Measurements from ENCODE around the gene GATD1.
"Not testable (repeated sequence)": the region's sequence is repeated elsewhere in the genome, so short reads cannot be mapped to it uniquely, and the experiment has no call there.

The GATD1 gene

GRCh38 chr11:747158-748006 lies 29.9 kb downstream of the GATD1 start, which contains the start of gene TALDO1:
TSS of gene TALDO1 (plus strand) at chr11:747464. CDS start at chr11:747482, 18 bp downstream.
- no peaks in the 10 kb centered on the region for H3K27me3 ChIP-seq (ENCODE audit: control insufficient read depth in 1 of 2, insufficient read depth in 2 of 2, low read length in 2 of 2)
- no peaks in the 10 kb centered on the region for H3K9me3 ChIP-seq (ENCODE audit: control insufficient read depth in 2 of 2, low read length in 2 of 2)
- peak within 1 kb of the TSS; percentile 55 for H3K27ac ChIP-seq (ENCODE audit: low read length)
- peaks cover 30% of the 10 kb centered on the region for H3K4me1 ChIP-seq (ENCODE audit: control insufficient read depth, insufficient read depth, low read length)
- peak within 1 kb of the TSS; percentile 70 to 83 for H3K4me3 ChIP-seq (ENCODE audit: low read length in 2 of 2)
- peaks cover 0 to under 1% of the 10 kb centered on the region in 2 donors for H3K36me3 ChIP-seq (ENCODE audit: control insufficient read depth in 2 of 2, insufficient read depth in 2 of 2, low read length in 2 of 2)
- H3K9ac ChIP-seq (ENCODE audit: low read length in 2 of 2), result peak within 1 kb of the TSS; percentile 63 to 68

- Histone ChIP-seq H3K36me3 (ENCODE audit: control insufficient read depth in 2 of 2, insufficient read depth in 2 of 2, low read length in 2 of 2) (no peaks in the 10 kb centered on the region), H3K9me3 (ENCODE audit: control insufficient read depth in 2 of 2, low read length in 2 of 2) (no peaks in the 10 kb centered on the region), H3K4me1 (ENCODE audit: control insufficient read depth, insufficient read depth, low read length) (peaks cover 30% of the 10 kb centered on the region), H3K27me3 (ENCODE audit: control insufficient read depth in 1 of 2, insufficient read depth in 2 of 2, low read length in 2 of 2) (no peaks in the 10 kb centered on the region), H3K9ac (ENCODE audit: low read length in 2 of 2) (peak overlapping the region; percentile 60 to 63), H3K27ac (ENCODE audit: low read length) (peak overlapping the region; percentile 55), H3K4me3 (ENCODE audit: low read length in 2 of 2) (peak overlapping the region; percentile 69 to 83)
Observed at GRCh38 chr11:746289-747157, 30.8 kb downstream of the GATD1 start.

DNA sequence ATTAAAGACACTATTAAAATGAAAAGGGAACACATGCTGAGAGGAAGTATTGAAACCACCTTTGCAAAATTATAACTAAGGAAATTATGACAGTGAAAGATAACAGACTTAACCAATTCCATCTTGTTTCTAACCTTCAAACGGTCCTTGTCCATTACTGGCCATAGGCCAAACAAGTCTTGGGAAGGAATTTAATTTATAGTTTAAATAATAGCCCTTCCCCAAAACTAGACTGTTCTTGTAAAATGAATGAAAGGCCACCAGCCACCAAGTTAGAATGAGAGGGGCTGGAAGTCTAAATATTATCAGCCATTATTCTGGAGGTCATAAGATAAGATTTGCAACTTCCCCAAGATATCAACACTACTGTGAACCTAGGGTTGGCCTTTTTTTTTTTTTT lies 31.9 kb downstream of the GATD1 start:
- Histone ChIP-seq H3K27me3 (ENCODE audit: control insufficient read depth in 1 of 2, insufficient read depth in 2 of 2, low read length in 2 of 2) (no peaks in the 10 kb centered on the region), H3K27ac (ENCODE audit: low read length) (no peak overlapping the region)

DNA sequence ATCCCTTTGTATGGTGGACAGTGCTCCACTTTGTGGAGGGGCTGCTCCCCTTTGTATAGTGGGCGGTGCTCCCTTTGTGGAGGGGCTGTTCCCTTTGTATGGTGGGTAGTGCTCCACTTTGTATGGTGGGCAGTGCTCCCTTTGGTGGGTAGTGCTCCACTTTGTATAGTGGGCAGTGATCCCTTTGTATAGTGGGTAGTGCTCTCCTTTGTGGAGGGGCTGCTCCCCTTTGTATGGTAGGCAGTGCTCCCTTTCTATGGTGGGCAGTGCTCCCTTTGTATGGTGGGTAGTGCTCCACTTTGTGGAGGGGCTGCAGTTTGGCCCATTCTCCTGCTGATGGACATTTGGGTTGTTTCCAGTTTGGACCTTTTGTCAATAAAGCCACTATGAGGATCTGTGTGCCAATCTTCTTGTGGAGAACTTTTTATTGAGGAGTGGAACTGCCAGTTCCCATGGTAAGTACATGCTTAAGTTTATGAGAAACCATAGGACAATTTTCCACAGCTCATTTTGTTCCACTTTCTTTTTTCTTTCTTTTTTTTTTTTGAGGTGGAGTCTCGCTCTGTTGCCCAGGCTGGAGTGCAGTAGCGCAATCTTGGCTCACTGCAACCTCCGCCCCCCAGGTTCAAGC lies 34.6 kb downstream of the GATD1 start:
- no peak overlapping the region for H3K27ac ChIP-seq (ENCODE audit: low read length)
- H3K9me3 ChIP-seq (ENCODE audit: control insufficient read depth in 2 of 2, low read length in 2 of 2), result no peaks in the 10 kb centered on the region
- H3K36me3 ChIP-seq (ENCODE audit: control insufficient read depth in 2 of 2, insufficient read depth in 2 of 2, low read length in 2 of 2), result no peaks in the 10 kb centered on the region
- no peak overlapping the region for H3K9ac ChIP-seq (ENCODE audit: low read length in 2 of 2)
- H3K4me3 ChIP-seq (ENCODE audit: low read length in 2 of 2), result no peak overlapping the region
- H3K4me1 ChIP-seq (ENCODE audit: control insufficient read depth, insufficient read depth, low read length), result peaks cover 11% of the 10 kb centered on the region
- no peaks in the 10 kb centered on the region for H3K27me3 ChIP-seq (ENCODE audit: control insufficient read depth in 1 of 2, insufficient read depth in 2 of 2, low read length in 2 of 2)

More for the DNA sequence above, 31.9 kb downstream of the GATD1 start:
- Histone ChIP-seq H3K36me3 (ENCODE audit: control insufficient read depth in 2 of 2, insufficient read depth in 2 of 2, low read length in 2 of 2) (no peaks in the 10 kb centered on the region), H3K9ac (ENCODE audit: low read length in 2 of 2) (no peak overlapping the region), H3K4me3 (ENCODE audit: low read length in 2 of 2) (no peak overlapping the region), H3K9me3 (ENCODE audit: control insufficient read depth in 2 of 2, low read length in 2 of 2) (no peaks in the 10 kb centered on the region), H3K4me1 (ENCODE audit: control insufficient read depth, insufficient read depth, low read length) (peaks cover 30% of the 10 kb centered on the region)

DNA sequence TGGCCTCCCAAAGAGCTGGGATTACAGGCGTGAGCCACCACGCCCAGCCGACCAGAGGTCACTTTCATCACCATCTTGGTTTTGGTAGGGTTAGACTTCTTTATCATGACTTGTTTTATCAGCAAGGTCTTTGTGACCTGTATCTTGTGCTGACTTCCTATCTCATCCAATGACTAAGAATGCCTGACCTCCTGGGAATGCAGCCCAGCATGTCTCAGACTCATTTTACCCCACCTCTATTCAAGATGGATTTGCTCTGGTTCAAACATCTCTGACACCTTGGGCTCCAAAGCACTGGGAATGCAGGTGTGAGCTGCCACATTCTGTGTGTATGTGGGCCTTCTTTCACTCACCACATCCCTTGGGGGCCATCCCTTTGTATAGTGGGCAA lies 35.1 kb downstream of the GATD1 start:
- Histone ChIP-seq H3K9ac (ENCODE audit: low read length in 2 of 2) (no peak overlapping the region), H3K36me3 (ENCODE audit: control insufficient read depth in 2 of 2, insufficient read depth in 2 of 2, low read length in 2 of 2) (no peaks in the 10 kb centered on the region), H3K9me3 (ENCODE audit: control insufficient read depth in 2 of 2, low read length in 2 of 2) (no peaks in the 10 kb centered on the region), H3K27ac (ENCODE audit: low read length) (no peak overlapping the region), H3K27me3 (ENCODE audit: control insufficient read depth in 1 of 2, insufficient read depth in 2 of 2, low read length in 2 of 2) (peaks cover 0 to 3% of the 10 kb centered on the region in 2 donors), H3K4me3 (ENCODE audit: low read length in 2 of 2) (no peak overlapping the region), H3K4me1 (ENCODE audit: control insufficient read depth, insufficient read depth, low read length) (peaks cover 9% of the 10 kb centered on the region)

DNA sequence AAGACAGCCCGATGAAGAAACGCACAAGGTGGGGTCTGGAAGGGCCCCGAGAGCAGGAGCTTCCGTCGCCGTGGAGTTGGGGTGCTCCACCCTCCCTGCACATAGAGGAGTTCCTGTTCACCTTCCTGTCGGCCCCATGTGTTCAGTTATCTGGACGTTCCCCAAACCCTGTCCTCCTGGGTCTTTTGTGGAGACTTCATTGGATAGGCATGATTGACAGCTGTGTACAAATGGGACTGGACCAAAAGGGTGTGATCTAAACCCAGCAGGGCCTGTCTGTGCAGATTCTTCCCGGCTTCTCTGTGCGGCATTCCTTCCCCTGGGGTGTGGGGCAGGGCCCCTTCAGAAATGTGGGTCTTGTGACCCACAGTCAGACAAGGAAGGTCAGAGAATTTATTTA lies 39.4 kb downstream of the GATD1 start:
- not testable (repeated sequence) for H3K27ac ChIP-seq (ENCODE audit: low read length); H3K9ac ChIP-seq (ENCODE audit: low read length in 2 of 2); H3K27me3 ChIP-seq (ENCODE audit: control insufficient read depth in 1 of 2, insufficient read depth in 2 of 2, low read length in 2 of 2); H3K36me3 ChIP-seq (ENCODE audit: control insufficient read depth in 2 of 2, insufficient read depth in 2 of 2, low read length in 2 of 2); H3K4me3 ChIP-seq (ENCODE audit: low read length in 2 of 2); H3K4me1 ChIP-seq (ENCODE audit: control insufficient read depth, insufficient read depth, low read length); H3K9me3 ChIP-seq (ENCODE audit: control insufficient read depth in 2 of 2, low read length in 2 of 2)

- Histone ChIP-seq H3K9me3 (ENCODE audit: control insufficient read depth in 2 of 2, low read length in 2 of 2) (no peaks in the 10 kb centered on the region), H3K27ac (ENCODE audit: low read length) (no peak overlapping the region), H3K4me1 (ENCODE audit: control insufficient read depth, insufficient read depth, low read length) (no peaks in the 10 kb centered on the region), H3K9ac (ENCODE audit: low read length in 2 of 2) (no peak overlapping the region), H3K4me3 (ENCODE audit: low read length in 2 of 2) (no peak overlapping the region), H3K36me3 (ENCODE audit: control insufficient read depth in 2 of 2, insufficient read depth in 2 of 2, low read length in 2 of 2) (no peaks in the 10 kb centered on the region), H3K27me3 (ENCODE audit: control insufficient read depth in 1 of 2, insufficient read depth in 2 of 2, low read length in 2 of 2) (peaks cover 0 to 3% of the 10 kb centered on the region in 2 donors)
Observed at GRCh38 chr11:737366-737765, 39.9 kb downstream of the GATD1 start.

DNA sequence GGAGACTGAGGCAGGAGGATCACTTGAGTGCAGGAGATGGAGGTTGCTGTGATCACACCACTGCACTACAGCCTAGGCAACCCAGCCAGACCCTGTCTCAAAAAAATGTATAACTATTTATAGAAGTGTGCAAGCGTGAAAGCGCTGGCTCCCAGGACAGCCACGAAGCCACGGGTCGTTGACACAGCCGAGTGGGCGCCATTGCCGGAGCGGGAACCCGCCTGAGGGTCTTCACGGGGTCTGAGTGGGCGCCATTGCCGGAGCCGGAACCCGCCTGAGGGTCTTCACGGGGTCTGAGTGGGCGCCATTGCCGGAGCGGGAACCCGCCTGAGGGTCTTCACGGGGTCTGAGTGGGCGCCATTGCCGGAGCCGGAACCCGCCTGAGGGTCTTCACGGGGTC lies 42.7 kb downstream of the GATD1 start:
- H3K9me3 ChIP-seq (ENCODE audit: control insufficient read depth in 2 of 2, low read length in 2 of 2); H3K27ac ChIP-seq (ENCODE audit: low read length); H3K27me3 ChIP-seq (ENCODE audit: control insufficient read depth in 1 of 2, insufficient read depth in 2 of 2, low read length in 2 of 2): not testable (repeated sequence)

GRCh38 chr11:733072-733471 lies 44.2 kb downstream of the GATD1 start:
- Histone ChIP-seq H3K4me1 (ENCODE audit: control insufficient read depth, insufficient read depth, low read length) (peaks cover 6% of the 10 kb centered on the region), H3K4me3 (ENCODE audit: low read length in 2 of 2) (no peak overlapping the region), H3K9me3 (ENCODE audit: control insufficient read depth in 2 of 2, low read length in 2 of 2) (no peaks in the 10 kb centered on the region), H3K27me3 (ENCODE audit: control insufficient read depth in 1 of 2, insufficient read depth in 2 of 2, low read length in 2 of 2) (peaks cover 5 to 15% of the 10 kb centered on the region in 2 donors), H3K36me3 (ENCODE audit: control insufficient read depth in 2 of 2, insufficient read depth in 2 of 2, low read length in 2 of 2) (no peaks in the 10 kb centered on the region), H3K27ac (ENCODE audit: low read length) (no peak overlapping the region), H3K9ac (ENCODE audit: low read length in 2 of 2) (no peak overlapping the region)

More for the DNA sequence above, 42.7 kb downstream of the GATD1 start:
- H3K4me1 ChIP-seq (ENCODE audit: control insufficient read depth, insufficient read depth, low read length); H3K36me3 ChIP-seq (ENCODE audit: control insufficient read depth in 2 of 2, insufficient read depth in 2 of 2, low read length in 2 of 2); H3K9ac ChIP-seq (ENCODE audit: low read length in 2 of 2); H3K4me3 ChIP-seq (ENCODE audit: low read length in 2 of 2): not testable (repeated sequence)

DNA sequence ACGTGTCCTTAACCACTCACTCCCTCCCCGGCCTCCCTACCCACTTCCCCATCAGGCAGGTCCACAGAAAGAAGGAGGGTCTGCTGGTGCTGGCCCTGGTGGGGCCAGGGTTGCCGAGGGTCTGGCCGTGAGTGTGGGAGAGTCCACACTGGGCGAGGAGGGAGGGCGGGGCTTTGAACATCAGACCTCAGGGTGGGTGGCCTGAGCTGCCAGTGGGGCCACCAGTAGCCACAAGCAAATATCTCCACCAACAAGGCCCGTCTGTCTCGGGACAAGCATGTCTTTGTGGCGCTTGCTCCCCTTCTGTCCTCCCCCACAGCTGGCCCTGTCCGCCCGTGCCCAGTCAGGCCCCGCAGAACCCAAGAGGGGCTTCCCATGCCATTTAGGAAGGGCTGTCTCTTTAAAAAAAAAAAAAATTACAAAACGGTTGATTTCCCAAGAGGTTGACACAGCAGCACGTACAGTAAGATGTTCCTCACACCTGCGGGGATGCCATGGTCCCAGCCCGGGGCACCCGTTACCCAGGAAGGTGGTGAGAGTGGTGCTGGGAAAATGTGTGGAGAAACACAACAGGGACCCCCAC lies 47.7 kb downstream of the GATD1 start:
- Histone ChIP-seq H3K27me3 (ENCODE audit: control insufficient read depth in 1 of 2, insufficient read depth in 2 of 2, low read length in 2 of 2) (peaks cover 18 to 48% of the 10 kb centered on the region in 2 donors), H3K9me3 (ENCODE audit: control insufficient read depth in 2 of 2, low read length in 2 of 2) (no peaks in the 10 kb centered on the region), H3K9ac (ENCODE audit: low read length in 2 of 2) (no peak overlapping the region), H3K36me3 (ENCODE audit: control insufficient read depth in 2 of 2, insufficient read depth in 2 of 2, low read length in 2 of 2) (no peaks in the 10 kb centered on the region), H3K27ac (ENCODE audit: low read length) (no peak overlapping the region), H3K4me3 (ENCODE audit: low read length in 2 of 2) (no peak overlapping the region), H3K4me1 (ENCODE audit: control insufficient read depth, insufficient read depth, low read length) (peaks cover 23% of the 10 kb centered on the region)

Measured in stomach smooth muscle (tissue), 2 donors.